DMS 273 (cell line): ENCODE results near the gene ENTPD2.

Experiments
- DNase-seq: peaks from one replicate; lab custom pipeline; 2025; ENCODE audit not compliant: unreplicated experiment; lab: John Stamatoyannopoulos, UW

The ENTPD2 gene

GRCh38 chr9:137080260-137081122, 26.6 kb upstream of the ENTPD2 start:
- no peak for DNase-seq

GRCh38 chr9:137079401-137079787, 25.5 kb upstream of the ENTPD2 start:
- DNase-seq: no peak

GRCh38 chr9:137078701-137079400, 25.0 kb upstream of the ENTPD2 start:
- DNase-seq: no peak

GRCh38 chr9:137077758-137078693, 24.2 kb upstream of the ENTPD2 start:
- no peak for DNase-seq

- DNase-seq: peak; percentile 69
Measured at GRCh38 chr9:137077010-137077747, 23.3 kb upstream of the ENTPD2 start, which contains the start of gene UAP1L1. TSS of gene UAP1L1 (plus strand) at chr9:137077517. CDS start at chr9:137077533, 16 bp downstream.

GRCh38 chr9:137076636-137077009, 22.8 kb upstream of the ENTPD2 start:
- DNase-seq: no peak

GRCh38 chr9:137075275-137075775, 21.5 kb upstream of the ENTPD2 start:
- DNase-seq: no peak

GRCh38 chr9:137074657-137075274, 20.9 kb upstream of the ENTPD2 start:
- no peak for DNase-seq

- DNase-seq: no peak
Measured at GRCh38 chr9:137073992-137074399, 20.1 kb upstream of the ENTPD2 start.

GRCh38 chr9:137071282-137071681, 17.4 kb upstream of the ENTPD2 start:
- DNase-seq: no peak

GRCh38 chr9:137070906-137071275, 17.0 kb upstream of the ENTPD2 start:
- no peak for DNase-seq

GRCh38 chr9:137070201-137070905, 16.5 kb upstream of the ENTPD2 start, which contains the start of gene SAPCD2:
TSS of gene SAPCD2 (minus strand) at chr9:137070557. CDS start at chr9:137070460, 97 bp downstream.
- peak; percentile 95 for DNase-seq

- DNase-seq: peak; percentile 59
Measured at GRCh38 chr9:137069508-137070091, 15.7 kb upstream of the ENTPD2 start.

GRCh38 chr9:137068539-137069507, 15.0 kb upstream of the ENTPD2 start:
- no peak for DNase-seq

- DNase-seq: peak; percentile 87
Measured at GRCh38 chr9:137067860-137068538, 14.1 kb upstream of the ENTPD2 start.

GRCh38 chr9:137066096-137066861, 12.4 kb upstream of the ENTPD2 start:
- no peak for DNase-seq
